K562 (cell line): ENCODE results near the gene GCNT2.
"Not testable (repeated sequence)": the region's sequence is repeated elsewhere in the genome, so short reads cannot be mapped to it uniquely, and the experiment has no call there.

Experiments
- CTCF ChIP-seq, 3 experiments: IDR thresholded peaks in 2 of 3; conservative IDR thresholded peaks in 1 of 3; 2 replicates each; pipeline ENCODE4 v1.5.1; 2011 to 2012; ENCODE audit warnings: low read length in 3 of 3, mild to moderate bottlenecking in 3 of 3, control low read depth in 2 of 3, improper control_type of control experiment in 1 of 3, inconsistent platforms in 1 of 3, low read depth in 1 of 3, mixed read lengths in 1 of 3, moderate library complexity in 1 of 3; ENCODE audit not compliant: insufficient read depth in 2 of 3
- ETV1 ChIP-seq: fragments of 450-650 bp; conservative IDR thresholded peaks from 2 replicates; pipeline ENCODE4 v1.6.1; 2016; ENCODE audit warnings: missing genetic modification characterization, control low read depth, low read depth, missing compliant biosample characterization
- SMARCA5 ChIP-seq: fragments of 450-650 bp; IDR thresholded peaks from 2 replicates; pipeline ENCODE4 v1.6.1; 2016
- ZNF282 ChIP-seq: sonication (generic); formaldehyde crosslinking; IDR thresholded peaks from 2 replicates; pipeline ENCODE4 v1.8.1; 2023; ENCODE audit warnings: missing genetic modification reagents

GRCh38 chr6:10581402-10581801, 60.3 kb downstream of the GCNT2 start:
- TF ChIP-seq ZNF282 (CRISPR knock-in tag); SMARCA5; ETV1 (tag); CTCF (IDR thresholded peaks at IDR 0.05 in 2 of 3, conservative IDR thresholded peaks at IDR 0.05 in 1 of 3; ENCODE audit: insufficient read depth in 2 of 3, low read depth in 1 of 3, low read length in 3 of 3): not testable (repeated sequence)
